ENCODE measurements around the gene CZIB.
"Not testable (repeated sequence)": the region's sequence is repeated elsewhere in the genome, so short reads cannot be mapped to it uniquely, and the experiment has no call there.

The CZIB gene

DNA sequence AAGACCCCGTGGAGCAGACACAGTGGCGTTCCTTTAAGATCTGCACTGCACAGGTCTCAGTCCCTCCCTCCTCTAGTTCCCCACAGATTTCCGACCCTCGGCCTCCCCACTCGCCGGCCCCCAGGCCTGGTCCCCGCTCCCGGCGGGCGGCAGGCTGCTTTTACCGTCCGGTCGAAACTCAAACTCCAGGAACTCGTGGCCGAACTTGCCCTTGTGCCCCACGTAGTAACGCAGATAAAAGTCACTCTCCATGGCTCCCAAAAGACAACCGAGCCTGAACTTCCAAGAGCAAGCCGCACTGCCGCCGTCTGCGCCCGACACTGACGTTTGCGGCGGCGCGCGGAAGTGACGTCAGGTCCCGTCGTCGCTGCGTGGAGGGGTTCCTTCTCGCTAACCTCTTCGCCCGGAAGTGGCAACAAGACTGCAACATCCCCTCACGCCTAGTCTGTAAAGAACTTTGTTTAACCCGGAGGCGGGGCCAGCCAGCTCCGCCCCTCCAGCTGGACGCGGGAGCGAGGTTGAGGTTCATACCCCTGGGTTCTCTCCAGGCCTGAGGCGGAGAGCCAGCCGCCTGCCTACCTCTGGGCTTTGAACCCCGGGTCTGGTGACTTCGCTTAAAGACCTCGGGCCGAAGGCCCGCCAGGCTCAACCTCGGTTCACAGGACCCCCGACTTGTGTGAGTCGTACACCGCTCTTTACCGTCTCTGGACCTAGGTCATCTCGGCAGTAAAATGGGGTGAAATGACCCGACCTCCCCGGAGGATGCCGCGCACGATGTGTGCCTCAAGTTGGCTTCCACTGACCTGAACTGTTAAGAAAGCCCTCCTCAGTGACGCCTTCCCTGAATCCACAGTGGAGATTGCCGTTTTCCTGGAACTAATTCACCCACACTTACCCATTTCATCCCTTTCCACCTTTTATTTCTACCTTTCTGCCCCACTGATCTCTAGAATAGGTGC is 18.0 kb upstream of the CZIB start, which contains the start of gene MAGOH:
MAGOH (minus strand) TSS at position 322 of the 959 bp plus-strand sequence; CDS start at position 252, 70 bp downstream.
- DNase-seq, result peak; percentile 90

DNA sequence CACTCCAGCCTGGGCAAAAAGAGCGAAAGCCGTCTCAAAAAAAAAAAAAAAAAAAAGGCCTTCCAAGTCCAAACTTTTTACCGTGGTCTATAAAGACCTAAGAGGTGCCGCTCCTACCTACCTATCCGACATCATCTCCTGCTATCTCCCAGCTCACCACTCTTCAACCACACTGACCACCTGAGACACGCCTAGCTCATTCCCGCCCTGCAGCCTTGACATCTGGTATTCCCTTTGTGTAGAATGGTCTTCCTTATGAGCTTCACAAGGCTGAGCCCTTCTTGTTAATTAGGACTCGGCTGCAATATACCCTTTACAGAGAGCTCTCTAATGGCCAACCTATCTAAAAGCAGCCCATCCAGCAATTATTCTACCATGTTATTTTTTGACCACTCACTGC is 17.2 kb upstream of the CZIB start:
- no peak for DNase-seq

DNA sequence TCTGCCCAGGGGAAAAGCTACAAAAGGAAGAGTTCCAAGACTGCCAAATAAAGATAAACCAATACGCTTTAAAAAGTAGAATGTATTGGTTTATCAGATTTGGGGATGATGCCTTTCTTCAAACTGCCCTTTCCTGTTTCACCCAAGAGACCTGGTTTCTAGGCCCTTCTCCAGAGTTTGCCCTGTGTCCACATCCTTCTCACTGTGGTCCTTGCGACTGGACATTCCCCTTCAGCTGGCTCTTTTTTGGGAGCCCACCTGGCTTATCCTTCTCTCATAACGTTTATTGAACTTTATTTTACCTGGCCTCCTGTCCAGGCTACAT is 490 bp upstream of the CZIB start:
- no peak for DNase-seq

DNA sequence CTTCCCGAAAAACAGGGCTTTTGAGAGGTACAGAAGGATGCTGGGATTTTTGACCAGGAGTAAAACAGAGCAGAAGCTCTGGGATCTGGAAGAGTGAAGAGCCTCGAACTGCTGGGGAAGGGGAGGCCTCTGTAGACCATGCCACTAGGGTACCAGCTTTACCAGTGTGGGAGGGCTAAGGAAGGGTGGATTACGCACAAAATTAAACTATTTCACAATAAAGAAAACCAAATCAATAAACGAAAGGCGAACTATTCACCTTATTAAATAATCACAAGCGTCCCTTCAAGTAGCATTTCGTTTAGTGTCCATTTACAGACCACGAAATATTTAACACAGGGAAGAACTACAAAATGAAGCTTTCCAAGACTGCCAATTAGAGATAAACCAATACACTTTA is 723 bp downstream of the CZIB start:
- no peak for DNase-seq

DNA sequence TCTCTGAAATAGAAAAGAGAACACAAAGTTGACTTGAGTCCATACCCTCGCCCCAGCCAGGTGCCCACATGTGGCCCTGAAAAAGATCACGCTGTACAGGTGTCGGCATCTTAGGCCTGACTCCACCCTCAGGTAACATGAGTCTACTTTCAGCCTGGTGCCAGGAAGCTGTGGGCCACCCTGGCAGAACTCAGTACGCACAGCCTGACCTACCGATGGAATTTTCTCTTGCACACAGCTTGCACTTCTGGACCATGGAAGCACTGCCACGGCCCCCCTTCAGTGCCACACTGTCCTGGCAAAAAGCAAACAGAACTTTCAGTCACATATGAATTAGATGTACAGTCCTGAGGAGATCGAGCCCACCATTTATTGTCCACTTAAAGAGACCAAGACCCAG is 2.2 kb downstream of the CZIB start:
- no peak for DNase-seq

DNA sequence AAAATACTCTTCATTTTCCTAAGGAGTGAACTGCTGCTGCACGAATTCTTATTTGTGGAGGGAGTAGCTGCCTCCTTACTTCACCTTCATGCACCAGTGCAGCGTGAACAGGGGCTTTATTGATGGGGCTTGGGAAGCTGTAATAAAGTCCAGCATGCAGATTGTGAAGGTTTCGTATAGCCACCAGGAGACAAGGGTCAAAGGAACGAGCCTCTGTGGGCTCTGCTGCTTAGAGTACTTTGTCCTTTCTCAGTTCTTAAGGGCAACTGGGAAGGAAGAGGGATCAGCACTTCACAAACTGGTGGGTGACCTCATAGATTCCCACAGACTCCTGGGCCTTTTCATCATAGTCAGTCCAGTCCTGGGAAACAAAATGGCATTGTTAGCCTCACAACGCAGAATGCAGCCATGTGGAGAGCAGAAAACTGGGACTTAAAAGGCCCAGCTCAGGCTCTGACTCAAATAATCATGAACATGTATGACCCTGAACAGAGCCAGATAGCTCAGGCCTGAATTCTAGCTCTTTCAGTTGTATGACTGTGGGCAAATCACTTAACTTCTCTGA is 6.0 kb downstream of the CZIB start:
- DNase-seq, result no peak

DNA sequence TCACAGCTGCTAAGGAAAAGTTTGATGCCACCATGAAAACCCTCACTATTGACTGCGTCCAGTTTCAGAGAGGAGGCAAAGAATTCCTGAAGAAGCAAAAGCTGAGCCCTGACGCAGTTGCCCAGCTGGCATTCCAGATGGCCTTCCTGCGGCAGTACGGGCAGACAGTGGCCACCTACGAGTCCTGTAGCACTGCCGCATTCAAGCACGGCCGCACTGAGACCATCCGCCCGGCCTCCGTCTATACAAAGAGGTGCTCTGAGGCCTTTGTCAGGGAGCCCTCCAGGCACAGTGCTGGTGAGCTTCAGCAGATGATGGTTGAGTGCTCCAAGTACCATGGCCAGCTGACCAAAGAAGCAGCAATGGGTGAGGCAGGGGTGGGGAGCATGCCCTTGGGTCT is 9.5 kb downstream of the CZIB start:
- no peak for DNase-seq

DNA sequence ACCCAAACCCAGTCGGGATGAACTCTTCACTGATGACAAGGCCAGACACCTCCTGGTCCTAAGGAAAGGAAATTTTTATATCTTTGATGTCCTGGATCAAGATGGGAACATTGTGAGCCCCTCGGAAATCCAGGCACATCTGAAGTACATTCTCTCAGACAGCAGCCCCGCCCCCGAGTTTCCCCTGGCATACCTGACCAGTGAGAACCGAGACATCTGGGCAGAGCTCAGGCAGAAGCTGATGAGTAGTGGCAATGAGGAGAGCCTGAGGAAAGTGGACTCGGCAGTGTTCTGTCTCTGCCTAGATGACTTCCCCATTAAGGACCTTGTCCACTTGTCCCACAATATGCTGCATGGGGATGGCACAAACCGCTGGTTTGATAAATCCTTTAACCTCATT is 10.1 kb downstream of the CZIB start:
- DNase-seq, result no peak

DNA sequence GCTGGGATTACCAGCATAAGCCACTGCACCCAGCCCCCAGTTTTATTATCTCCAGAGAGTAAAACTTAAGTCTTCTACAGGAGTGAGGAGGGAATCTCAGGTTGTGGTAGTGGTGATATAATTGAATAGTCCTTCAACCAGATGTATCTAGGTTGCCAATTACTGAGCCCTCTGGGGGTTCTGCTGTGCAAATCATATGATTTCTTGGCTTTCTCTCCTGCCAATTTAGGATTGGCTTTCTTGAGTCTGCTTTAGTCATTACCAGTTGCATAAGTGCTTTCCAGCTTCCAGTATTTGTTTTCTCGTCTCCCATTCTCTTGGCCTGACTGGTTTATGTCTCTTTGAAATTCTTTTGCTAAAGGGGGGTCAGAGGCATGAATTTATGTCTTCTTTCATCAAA is 12.7 kb downstream of the CZIB start:
- DNase-seq, result no peak

DNA sequence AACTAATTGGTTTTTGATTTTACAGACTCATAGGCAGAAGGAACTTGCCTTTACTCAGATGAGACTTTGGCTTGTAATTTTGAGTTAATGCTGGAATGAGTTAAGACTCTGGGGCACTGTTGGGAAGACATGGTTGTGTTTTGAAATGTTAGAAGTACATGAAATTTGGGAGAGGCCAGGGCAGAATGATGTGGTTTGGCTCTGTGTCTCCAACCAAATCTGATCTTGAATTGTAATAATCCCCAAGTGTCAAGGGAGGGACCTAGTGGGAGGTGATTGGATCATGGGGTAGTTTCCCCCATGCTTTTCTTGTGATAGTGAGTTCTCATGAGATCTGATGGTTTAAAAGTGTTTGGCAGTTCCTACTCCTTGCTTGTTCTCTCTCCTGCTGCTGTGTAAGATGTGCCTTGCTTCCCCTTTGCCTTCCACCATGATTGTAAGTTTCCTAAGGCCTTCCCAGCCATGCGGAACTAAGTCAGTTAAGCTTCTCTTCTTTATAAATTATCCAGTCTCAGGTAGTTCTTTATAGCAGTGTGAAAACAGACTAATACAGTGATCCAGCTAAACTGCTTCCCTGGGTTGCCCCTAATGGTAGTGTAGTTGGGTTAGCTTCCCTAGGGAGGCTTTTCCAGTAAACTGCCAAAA is 13.6 kb downstream of the CZIB start:
- no peak for DNase-seq

DNA sequence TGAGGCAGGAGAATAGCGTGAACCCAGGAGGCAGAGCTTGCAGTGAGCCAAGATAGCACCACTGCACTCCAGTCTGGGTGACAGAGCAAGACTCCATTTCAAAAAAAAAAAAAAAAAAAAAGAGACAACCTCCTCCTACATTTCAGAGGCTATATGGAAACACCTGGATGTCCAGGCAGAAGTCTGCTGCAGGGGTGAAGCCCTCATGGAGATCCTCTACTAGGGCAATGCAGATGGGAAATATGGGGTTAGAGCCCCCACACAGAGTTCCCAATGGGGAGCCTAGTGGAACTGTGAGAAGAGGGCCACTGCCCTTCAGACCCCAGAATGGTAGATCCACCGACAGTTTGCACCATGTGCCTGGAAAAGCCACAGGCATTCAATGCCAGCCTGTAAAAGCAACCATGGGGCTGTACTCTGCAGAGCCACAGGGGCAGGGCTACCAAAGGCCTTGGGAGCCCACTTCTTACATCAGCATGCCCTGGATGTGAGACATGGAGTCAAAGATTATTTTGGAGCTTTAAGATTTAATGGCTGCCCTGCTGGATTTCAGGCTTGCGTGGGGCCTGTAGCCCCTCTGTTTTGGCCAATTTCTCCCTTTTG is 14.2 kb downstream of the CZIB start:
- not testable (repeated sequence) for DNase-seq

DNA sequence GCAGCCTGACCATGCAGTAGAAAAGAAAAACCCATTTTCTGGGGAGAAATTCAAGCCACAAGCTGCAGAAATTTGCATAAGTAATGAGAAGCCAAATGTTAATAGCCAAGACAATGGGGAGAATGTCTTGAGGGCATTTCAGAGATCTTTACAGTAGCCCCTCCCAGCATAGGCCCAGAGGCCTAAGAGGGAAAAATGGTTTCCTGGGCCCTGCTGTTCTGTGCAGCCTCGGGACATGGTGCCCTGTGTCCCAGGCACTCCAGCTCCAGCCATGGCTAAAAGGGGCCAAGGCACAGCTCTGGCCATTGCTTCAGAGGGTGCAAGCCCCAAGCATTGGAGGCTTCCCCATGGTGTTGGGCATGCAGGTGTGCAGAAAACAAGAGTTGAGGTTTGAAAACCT is 14.9 kb downstream of the CZIB start:
- not testable (repeated sequence) for DNase-seq

DNA sequence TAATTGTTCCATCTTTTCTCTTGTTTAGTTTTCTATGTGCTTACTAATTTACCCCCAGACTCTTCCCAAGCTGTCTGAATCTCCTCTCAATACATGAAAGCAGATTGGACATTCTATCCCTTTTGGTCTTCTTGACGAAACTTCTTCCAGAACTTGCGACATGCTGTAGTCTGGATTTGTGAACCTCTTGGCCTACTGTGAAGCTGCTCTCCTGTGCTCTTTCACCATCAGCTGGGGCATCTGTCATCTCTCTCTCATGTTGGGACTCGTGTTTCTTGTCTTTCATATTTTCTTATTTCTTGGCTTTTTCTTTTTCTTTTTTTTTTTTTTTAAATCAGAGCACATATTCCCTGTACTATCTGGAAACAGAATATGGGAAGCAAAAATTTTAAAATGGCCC is 17.0 kb downstream of the CZIB start:
- DNase-seq, result no peak

DNA sequence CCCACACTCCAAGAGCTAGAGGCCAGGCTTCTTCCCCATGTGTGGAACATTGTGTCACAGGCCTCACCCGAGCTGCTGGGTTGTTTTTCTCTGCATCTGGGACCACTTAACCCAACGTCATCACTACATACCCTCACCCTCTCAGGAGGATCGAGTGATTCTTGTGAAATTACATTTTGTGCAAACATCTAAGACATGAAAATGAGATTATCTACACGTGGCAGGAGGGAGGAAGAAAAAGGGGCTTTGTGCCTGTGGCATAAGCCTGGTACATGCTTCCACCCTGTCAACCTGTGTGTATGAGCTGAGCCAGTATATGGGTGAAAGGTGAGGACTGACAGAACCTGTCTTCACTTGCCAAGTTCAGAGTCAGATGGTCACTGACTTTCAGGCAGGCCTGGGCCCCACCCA is 22.2 kb downstream of the CZIB start:
- DNase-seq, result no peak

DNA sequence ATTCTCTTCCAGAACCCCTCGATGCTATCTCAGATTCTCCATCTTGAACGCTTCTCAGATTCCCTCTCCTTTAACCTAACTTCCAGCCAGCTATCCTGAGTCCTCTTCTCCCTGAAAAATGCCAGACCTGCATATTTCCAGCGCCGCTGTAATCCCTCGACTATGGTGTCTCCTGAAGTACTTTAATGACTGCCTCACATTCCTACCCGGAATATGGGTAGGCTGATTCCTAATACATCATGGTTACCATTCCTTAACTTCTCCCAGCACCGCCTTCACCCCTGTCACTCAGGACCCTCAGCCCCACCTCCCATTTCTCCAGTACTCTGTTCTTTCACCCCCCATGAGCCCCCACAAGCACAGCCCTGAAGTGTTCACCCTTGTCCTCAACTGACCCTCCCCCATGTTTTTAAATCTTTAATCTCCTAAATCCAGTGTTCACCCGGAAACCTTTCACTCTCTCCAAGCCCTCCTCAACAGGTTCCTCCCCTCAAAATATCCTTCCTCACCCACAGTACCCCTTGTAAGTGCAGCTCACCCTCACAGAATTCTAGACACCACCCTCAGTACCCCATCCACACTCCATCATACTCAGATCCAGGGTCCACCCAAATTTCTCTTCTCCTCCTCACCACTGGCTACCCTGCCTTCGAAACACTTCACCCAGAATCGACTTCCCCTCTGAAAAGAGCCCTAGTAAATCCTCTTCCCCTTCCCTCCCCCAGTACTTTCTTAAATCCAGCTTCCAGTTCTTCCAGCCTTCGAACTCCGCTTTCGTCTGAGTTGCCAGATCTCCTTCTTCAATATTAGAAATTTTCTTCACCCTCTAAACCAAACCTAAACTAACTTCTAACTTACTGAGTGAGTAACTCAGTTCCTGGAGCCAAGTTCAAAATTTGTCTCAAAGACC is 22.9 kb downstream of the CZIB start:
- no peak for DNase-seq

DNA sequence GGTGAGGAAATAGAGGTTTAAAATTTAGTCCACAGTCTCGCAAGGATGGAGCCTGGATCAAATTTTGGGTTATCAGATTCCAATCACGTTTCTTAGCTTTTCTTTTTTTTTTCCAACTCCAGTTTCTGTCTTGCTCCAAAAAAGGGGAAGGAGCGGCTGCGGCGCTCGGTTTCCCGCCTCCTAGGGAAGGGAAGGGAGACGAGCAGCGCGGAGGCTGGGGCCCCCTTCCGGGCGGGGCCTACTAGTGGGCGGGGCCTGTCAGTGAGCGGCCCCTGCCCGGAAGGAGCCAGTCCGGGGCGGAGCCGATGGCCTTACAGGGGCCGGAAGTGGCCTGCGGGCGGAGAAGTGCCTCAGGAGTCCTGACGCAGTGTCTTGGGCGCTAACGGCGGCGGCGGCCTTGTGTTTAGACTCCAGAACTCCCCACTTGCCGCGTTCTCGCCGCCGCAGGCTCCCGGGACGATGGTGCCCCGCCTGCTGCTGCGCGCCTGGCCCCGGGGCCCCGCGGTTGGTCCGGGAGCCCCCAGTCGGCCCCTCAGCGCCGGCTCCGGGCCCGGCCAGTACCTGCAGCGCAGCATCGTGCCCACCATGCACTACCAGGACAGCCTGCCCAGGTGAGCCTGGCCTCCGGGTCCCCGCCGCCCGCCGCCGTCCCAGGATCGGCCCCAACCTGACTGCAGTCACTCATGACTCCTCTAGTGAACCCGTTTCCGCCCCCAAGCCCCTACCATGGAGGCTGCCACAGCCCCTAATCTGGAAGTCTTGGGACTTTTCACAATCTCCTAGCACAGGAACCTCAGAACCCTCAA is 23.7 kb downstream of the CZIB start, which contains the start of gene CPT2:
CPT2 (plus strand) TSS at position 340 of the 806 bp plus-strand sequence; CDS start at position 460, 120 bp downstream.
- DNase-seq, result peak; percentile 85

DNA sequence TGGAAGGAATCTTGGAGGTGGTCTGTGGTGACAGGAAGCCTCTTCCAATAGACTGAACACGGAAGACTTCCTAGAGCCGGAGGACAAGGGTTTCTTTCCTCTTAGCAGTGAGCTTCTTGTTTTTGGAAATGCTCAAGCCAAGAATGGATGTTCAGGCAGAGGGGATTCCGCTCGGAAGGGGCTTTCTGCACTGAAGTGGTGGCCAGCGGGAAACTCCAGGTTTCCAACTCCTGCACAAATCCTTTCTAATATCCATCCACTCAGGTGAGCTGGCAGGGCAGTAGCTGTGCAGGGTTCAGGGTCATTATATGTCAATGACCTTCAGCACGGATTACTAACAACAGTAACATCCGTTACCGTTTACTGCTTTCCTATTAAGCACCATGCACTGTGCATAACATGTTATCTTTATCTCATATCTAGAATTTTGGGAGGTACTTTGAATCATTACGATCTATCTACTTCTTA is 24.4 kb downstream of the CZIB start:
- no peak for DNase-seq

DNA sequence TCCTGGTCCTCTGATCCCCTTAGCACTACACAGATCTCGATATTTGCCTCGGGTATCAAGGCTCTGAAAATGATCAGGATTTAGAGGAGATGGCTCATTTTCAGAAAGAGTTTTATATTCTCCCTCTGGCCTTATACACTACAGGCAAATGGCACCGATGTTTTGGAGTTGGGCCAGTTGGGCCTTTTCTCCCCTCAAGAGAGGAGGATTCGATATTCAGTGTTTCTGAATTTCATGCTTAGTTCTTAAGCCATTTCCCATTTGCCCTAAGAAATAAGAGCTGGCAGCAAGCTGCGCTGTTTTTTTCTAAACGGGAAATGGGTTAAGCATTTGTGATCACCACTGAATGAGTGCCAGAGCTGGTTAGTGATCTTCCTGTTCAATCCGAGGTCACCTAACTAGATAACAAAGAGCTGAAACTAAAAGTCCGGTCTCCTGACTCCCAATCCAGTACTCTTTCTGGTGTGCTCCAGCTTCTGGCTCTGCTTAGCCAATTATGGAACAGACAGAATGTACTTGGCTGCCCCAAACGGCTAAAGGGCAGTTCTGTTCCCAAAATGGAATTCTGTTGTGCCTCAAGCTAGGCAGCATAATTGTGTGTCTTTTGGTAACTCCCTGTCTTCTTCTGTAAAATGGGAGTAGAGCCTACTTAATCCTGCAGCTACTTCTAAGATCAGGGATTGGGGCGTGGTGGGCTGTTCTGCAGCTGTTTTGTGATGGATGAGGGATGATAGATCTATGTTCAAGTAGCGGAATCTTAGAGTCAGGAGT is 25.0 kb downstream of the CZIB start:
- no peak for DNase-seq

DNA sequence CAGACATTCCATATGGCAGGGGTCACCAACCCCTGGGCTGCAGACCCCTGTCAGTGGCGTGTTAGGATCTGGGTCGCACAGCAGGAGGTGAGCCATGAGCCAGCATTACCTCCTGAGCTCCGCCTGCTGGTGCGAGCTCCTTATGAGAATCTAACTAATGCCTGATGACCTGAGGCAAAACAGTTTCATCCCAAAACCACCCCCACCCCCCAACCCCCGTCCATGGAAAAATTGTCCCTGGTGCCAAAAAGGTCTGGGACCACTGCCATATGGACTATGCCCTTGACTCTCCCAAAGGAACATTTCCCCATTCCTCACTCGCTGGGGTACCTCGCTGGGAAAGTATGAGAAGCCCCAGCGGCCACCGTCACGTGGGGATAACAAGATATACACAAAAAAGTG is 30.2 kb downstream of the CZIB start:
- DNase-seq, result no peak

DNA sequence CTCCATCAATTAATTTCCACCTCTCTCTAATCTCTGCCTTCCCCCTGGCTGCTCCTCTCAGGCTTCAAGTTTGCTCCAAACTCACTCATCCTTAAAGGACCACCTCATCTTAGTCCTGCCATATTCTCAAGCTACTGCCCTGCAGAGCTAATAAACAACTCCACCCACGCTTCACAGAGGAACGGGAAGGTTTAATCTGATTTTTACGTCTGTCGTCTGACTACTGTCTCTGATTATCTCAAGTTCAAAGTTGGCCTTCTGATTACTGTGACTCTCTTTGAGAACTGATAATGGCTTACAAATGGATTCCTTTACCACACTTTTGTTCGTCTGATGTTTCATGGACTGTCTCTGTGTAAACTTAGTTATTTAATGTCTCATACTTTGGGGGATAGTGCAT is 31.4 kb downstream of the CZIB start:
- DNase-seq, result no peak

DNA sequence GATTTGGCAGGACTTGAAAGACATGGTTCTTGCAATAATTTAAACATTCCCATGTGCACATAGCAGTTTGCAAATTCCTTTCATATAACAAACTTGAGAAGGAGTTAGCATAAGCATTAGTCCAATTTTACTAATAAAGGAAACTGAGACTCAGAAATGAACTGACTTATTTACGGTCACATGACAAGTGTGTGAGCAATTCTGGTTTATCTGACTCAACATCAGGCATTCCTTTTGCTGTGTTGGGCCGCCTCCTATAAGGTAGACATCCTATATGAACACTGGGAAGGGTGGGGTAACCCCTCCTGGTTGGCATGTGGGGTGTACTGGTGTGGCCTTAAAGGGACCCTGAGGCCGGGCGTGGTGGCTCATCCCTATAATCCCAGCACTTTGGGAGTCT is 32.3 kb downstream of the CZIB start:
- no peak for DNase-seq

Measured in DMS153 (cell line).